IMR-90 (cell line): ENCODE measurements around the gene TAF4.

ENCODE experiments used
- CEBPB ChIP-seq: IDR thresholded peaks from 2 replicates; pipeline ENCODE4 v1.6.1; 2012; ENCODE audit warnings: low read depth, low read length, improper control_type of control experiment
- CHD1 ChIP-seq: IDR thresholded peaks from 2 replicates; pipeline ENCODE4 v1.6.1; 2012; ENCODE audit warnings: low read depth, low read length, improper control_type of control experiment
- RFX5 ChIP-seq: IDR thresholded peaks from 2 replicates; pipeline ENCODE4 v1.8.0; 2012; ENCODE audit warnings: low read depth, mild to moderate bottlenecking, low read length, moderate library complexity
- TF ChIP-seq, protein P1 (sequence below): conservative IDR thresholded peaks from 2 replicates; pipeline ENCODE4 v1.5.1; 2012; ENCODE audit warnings: mild to moderate bottlenecking, low read depth, low read length, improper control_type of control experiment

DNA sequence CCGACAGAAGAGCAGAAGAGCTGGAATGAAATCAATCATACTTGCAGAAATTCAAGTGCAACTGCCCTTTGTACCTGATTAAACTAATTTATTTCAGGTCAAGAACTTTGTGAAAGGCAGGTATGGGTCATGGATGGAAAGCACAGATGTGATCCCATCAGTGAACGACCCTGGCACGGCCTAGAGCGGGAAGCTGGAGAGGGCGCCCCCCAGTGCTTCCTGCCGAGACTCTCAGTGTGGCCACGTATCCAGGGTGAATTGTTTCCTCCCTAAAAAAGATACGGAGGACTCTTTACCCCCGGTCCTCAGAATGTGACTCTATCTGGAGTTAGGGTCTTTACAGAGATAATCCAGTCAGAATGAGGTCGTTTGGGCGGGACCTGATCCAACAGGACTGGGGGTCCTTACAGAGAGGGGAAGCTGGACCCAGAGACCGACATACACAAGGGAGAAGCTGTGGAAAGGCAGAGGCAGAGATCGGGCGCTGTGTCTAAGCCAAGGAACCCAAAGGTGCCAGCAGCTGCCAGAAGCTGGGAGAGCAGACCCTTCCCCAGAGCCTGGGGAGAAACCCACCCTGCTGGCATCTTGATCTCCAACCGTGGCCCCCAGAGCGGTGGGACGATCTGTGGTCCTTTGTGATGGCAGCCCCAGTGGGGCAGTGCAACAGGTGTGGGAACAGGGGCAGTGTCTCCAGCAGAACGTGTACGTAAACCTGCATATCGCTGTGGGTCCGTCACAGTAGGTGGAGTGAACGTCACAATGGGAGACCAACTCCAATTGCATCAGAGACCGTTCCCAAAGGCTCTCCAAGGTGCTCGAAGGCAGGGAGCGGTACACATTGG lies 91.9 kb downstream of the TAF4 start:
- TF ChIP-seq RFX5 (no peak), CEBPB (no peak), CHD1 (no peak)
- TF ChIP-seq, protein P1, sequence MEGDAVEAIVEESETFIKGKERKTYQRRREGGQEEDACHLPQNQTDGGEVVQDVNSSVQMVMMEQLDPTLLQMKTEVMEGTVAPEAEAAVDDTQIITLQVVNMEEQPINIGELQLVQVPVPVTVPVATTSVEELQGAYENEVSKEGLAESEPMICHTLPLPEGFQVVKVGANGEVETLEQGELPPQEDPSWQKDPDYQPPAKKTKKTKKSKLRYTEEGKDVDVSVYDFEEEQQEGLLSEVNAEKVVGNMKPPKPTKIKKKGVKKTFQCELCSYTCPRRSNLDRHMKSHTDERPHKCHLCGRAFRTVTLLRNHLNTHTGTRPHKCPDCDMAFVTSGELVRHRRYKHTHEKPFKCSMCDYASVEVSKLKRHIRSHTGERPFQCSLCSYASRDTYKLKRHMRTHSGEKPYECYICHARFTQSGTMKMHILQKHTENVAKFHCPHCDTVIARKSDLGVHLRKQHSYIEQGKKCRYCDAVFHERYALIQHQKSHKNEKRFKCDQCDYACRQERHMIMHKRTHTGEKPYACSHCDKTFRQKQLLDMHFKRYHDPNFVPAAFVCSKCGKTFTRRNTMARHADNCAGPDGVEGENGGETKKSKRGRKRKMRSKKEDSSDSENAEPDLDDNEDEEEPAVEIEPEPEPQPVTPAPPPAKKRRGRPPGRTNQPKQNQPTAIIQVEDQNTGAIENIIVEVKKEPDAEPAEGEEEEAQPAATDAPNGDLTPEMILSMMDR: no peak
